B cell (primary cell): ENCODE data around the gene TRIM25.

Experiments used
- EZH2 ChIP-seq: IDR thresholded peaks from 2 replicates; pipeline ENCODE4 v1.6.1; 2012; ENCODE audit warnings: borderline replicate concordance, low read depth, mild to moderate bottlenecking, moderate library complexity, low read length; ENCODE audit not compliant: insufficient read depth, poor library complexity, severe bottlenecking
- TF ChIP-seq, protein P1 (sequence below): fragments of 200-600 bp; IDR thresholded peaks from one replicate; pipeline ENCODE4 v1.8.0; 2022; ENCODE audit warnings: antibody characterized with exemption, mild to moderate bottlenecking

DNA sequence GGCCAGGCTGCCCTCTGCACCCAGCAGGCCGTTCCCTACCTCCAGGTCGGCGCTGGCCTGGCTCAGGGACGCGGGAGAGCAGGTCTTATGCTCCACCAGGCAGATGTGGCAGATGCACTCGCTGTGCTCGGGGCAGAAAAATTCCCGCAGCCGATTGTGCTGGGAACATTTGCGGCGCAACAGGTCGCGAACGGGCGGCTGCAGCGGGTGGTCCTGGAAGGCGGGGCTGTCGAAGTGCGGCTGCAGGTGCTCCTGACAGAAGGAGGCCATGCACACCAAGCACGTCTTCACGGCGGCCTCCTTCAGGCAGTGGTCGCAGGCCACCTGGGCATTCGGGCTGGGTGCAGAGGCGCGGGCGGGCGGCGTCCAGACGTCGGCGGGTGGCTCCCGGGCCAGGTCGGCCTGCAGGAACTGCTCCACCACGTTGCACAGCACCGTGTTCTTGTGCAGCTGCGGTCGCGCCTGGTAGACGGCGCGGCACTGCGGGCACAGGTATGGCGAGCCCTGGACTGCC, 439 bp downstream of the TRIM25 start:
- TF ChIP-seq, protein P1, sequence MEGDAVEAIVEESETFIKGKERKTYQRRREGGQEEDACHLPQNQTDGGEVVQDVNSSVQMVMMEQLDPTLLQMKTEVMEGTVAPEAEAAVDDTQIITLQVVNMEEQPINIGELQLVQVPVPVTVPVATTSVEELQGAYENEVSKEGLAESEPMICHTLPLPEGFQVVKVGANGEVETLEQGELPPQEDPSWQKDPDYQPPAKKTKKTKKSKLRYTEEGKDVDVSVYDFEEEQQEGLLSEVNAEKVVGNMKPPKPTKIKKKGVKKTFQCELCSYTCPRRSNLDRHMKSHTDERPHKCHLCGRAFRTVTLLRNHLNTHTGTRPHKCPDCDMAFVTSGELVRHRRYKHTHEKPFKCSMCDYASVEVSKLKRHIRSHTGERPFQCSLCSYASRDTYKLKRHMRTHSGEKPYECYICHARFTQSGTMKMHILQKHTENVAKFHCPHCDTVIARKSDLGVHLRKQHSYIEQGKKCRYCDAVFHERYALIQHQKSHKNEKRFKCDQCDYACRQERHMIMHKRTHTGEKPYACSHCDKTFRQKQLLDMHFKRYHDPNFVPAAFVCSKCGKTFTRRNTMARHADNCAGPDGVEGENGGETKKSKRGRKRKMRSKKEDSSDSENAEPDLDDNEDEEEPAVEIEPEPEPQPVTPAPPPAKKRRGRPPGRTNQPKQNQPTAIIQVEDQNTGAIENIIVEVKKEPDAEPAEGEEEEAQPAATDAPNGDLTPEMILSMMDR: no peak
- no peak for TF ChIP-seq EZH2
